ENCODE measurements around the gene ZIC5.

- no peak for TF ChIP-seq YY1 (IDR thresholded peaks at IDR 0.05; ENCODE audit: insufficient read depth, insufficient read length)
- TF ChIP-seq ZNF274 (IDR thresholded peaks at IDR 0.05; ENCODE audit: low read depth, low read length): no peak
Observed at GRCh38 chr13:99923877-99924582, 47.5 kb downstream of the ZIC5 start.
